HEK293T (cell line): ENCODE results near the gene FBXL2.

Experiments
- CTCF ChIA-PET: fragments of 350-600 bp; formaldehyde crosslinking; extraction: SDS; loops from one replicate; lab custom pipeline; 2021; ENCODE audit warnings: antibody characterized with exemption, inconsistent platforms; lab: Yijun Ruan, JAX
- POLR2A ChIA-PET: fragments of 350-600 bp; formaldehyde crosslinking; extraction: SDS; loops from one replicate; lab custom pipeline; 2020; ENCODE audit warnings: antibody characterized with exemption, inconsistent platforms; lab: Yijun Ruan, JAX
- DNase-seq: peaks from one replicate; pipeline ENCODE4 v3.0.0; 2012; ENCODE audit warnings: mixed read lengths; ENCODE audit errors: extremely low spot score
- ARNT ChIP-seq: fragments of 450-650 bp; IDR thresholded peaks from 2 replicates; pipeline ENCODE4 v1.6.1; 2017; ENCODE audit warnings: mild to moderate bottlenecking
- BHLHE40 ChIP-seq: fragments of 450-650 bp; IDR thresholded peaks from 2 replicates; pipeline ENCODE4 v1.6.1; 2016; ENCODE audit warnings: mild to moderate bottlenecking, moderate library complexity, borderline replicate concordance
- CTBP1 ChIP-seq: fragments of 450-650 bp; IDR thresholded peaks from 2 replicates; pipeline ENCODE4 v1.6.1; 2016; ENCODE audit warnings: borderline replicate concordance
- ELF4 ChIP-seq: fragments of 450-650 bp; IDR thresholded peaks from 2 replicates; pipeline ENCODE4 v1.6.1; 2017; ENCODE audit warnings: antibody characterized with exemption
- FOXA1 ChIP-seq: fragments of 450-650 bp; IDR thresholded peaks from 2 replicates; pipeline ENCODE4 v1.6.1; 2016; ENCODE audit warnings: mild to moderate bottlenecking
- FOXK2 ChIP-seq: fragments of 450-650 bp; IDR thresholded peaks from 2 replicates; pipeline ENCODE4 v1.6.1; 2016; ENCODE audit warnings: mild to moderate bottlenecking
- FOXM1 ChIP-seq: fragments of 450-650 bp; IDR thresholded peaks from 2 replicates; pipeline ENCODE4 v1.6.1; 2017; ENCODE audit warnings: mild to moderate bottlenecking, borderline replicate concordance
- HDGF ChIP-seq: fragments of 450-650 bp; IDR thresholded peaks from 2 replicates; pipeline ENCODE4 v1.6.1; 2017; ENCODE audit warnings: antibody characterized with exemption, borderline replicate concordance
- L3MBTL2 ChIP-seq: fragments of 450-650 bp; conservative IDR thresholded peaks from 2 replicates; pipeline ENCODE4 v1.6.1; 2016; ENCODE audit warnings: mild to moderate bottlenecking
- LEF1 ChIP-seq: fragments of 450-650 bp; IDR thresholded peaks from 2 replicates; pipeline ENCODE4 v1.6.1; 2017; ENCODE audit warnings: mild to moderate bottlenecking, borderline replicate concordance
- NFRKB ChIP-seq: fragments of 450-650 bp; IDR thresholded peaks from 2 replicates; pipeline ENCODE4 v1.6.1; 2016; ENCODE audit warnings: mild to moderate bottlenecking, moderate library complexity
- SP1 ChIP-seq: fragments of 450-650 bp; IDR thresholded peaks from 2 replicates; pipeline ENCODE4 v1.6.1; 2017
- SUZ12 ChIP-seq: fragments of 450-650 bp; IDR thresholded peaks from 2 replicates; pipeline ENCODE4 v1.6.1; 2016; ENCODE audit warnings: mild to moderate bottlenecking
- TARDBP ChIP-seq: fragments of 450-650 bp; IDR thresholded peaks from 2 replicates; pipeline ENCODE4 v1.6.1; 2016
- ZNF384 ChIP-seq: fragments of 450-650 bp; IDR thresholded peaks from 2 replicates; pipeline ENCODE4 v1.6.1; 2016
- TF ChIP-seq, protein P1 (sequence below): fragments of 450-650 bp; IDR thresholded peaks from 2 replicates; pipeline ENCODE4 v1.6.1; 2016

Gene FBXL2

DNA sequence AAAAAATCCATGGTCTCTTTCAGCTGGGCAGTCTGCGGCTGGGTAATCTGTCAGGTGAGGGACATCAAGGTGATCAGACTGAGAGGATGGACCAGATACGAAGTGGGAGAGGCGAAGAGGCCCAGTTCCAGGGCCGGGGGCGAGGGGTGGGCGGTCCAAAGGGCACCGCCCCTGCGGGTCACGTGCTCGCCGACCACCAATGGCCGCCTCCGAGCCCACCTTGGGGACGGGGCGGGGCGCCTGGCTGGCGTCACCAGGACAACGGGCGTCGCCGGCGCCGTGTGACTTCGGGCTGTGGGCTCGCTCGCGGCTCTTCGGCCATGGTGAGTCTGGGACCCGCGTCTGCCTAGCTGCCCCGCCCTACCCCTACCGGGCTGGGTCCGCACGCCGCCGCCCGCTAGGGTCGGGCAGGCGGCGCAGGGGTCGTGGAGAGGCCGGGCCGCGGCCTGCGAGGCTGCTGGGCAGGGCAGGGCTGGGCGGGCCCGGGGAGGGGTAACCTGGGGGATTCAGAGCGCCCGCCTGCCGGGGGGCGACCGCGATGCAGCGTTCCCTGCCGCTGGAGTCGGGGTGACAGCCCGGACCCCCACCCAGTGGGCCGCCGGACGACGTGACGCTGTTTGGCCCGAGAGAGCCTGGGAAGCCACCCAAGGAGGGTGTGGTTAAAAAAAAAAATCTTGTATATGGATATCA, at the start of gene FBXL2:
Gene FBXL2, plus strand, starts transcription at position 250 of the 690 bp plus-strand sequence. Its CDS starts 71 bp downstream, at position 321.
- CTCF ChIA-PET: interaction anchor here (0.7 kb wide), 2 partner anchors 95 to 207 kb away, joined by 3 to 9 read pairs; no protein-coding TSS in a partner anchor
- no peak for TF ChIP-seq LEF1
- no peak for TF ChIP-seq FOXK2
- no peak for TF ChIP-seq TARDBP
- no peak for TF ChIP-seq CTBP1
- TF ChIP-seq BHLHE40: no peak
- no peak for TF ChIP-seq FOXA1
- TF ChIP-seq NFRKB: no peak
- no peak for TF ChIP-seq ZNF384
- DNase-seq: peak; percentile 98
- POLR2A ChIA-PET: no interaction called here

DNA sequence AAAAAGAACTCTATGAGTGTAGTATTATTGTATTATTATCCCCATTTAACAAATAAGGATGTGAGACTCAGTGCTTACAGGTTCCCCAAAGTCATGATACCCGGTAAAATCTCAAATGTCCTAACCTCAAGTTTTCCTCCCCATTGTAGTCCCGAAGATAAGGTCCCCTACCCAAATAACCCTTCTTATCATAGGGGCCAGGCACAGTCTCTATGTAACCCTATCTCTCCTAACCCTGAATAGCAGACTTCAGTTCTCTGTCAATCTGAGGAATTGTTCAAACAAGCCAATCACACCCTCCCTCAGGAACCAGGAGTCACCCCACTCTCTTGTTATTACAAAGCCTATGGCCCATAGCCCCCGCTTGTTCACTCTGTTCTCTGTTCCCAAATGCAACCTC, 48.2 kb upstream of the FBXL2 start:
- ChIA-PET CTCF (no interaction called here), POLR2A (no interaction called here)
- TF ChIP-seq ELF4: no peak
- DNase-seq: no peak

GRCh38 chr3:33229947-33230346, 47.3 kb upstream of the FBXL2 start:
- TF ChIP-seq ARNT: no peak
- TF ChIP-seq FOXA1: no peak
- TF ChIP-seq ELF4: no peak
- no peak for TF ChIP-seq LEF1
- no peak for TF ChIP-seq SP1
- no peak for TF ChIP-seq FOXM1
- TF ChIP-seq ZNF384: no peak
- TF ChIP-seq, protein P1, sequence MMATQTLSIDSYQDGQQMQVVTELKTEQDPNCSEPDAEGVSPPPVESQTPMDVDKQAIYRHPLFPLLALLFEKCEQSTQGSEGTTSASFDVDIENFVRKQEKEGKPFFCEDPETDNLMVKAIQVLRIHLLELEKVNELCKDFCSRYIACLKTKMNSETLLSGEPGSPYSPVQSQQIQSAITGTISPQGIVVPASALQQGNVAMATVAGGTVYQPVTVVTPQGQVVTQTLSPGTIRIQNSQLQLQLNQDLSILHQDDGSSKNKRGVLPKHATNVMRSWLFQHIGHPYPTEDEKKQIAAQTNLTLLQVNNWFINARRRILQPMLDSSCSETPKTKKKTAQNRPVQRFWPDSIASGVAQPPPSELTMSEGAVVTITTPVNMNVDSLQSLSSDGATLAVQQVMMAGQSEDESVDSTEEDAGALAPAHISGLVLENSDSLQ: no peak
- no peak for TF ChIP-seq BHLHE40
- no peak for TF ChIP-seq NFRKB
- TF ChIP-seq CTBP1: no peak
- CTCF ChIA-PET: no interaction called here
- POLR2A ChIA-PET: no interaction called here
- no peak for DNase-seq

GRCh38 chr3:33231756-33232465, 45.3 kb upstream of the FBXL2 start:
- CTCF ChIA-PET: no interaction called here
- no peak for TF ChIP-seq NFRKB
- no peak for TF ChIP-seq SUZ12
- TF ChIP-seq FOXM1: no peak
- TF ChIP-seq BHLHE40: no peak
- no peak for TF ChIP-seq L3MBTL2
- TF ChIP-seq CTBP1: no peak
- no peak for TF ChIP-seq ZNF384
- TF ChIP-seq TARDBP: no peak
- POLR2A ChIA-PET: no interaction called here
- no peak for DNase-seq

DNA sequence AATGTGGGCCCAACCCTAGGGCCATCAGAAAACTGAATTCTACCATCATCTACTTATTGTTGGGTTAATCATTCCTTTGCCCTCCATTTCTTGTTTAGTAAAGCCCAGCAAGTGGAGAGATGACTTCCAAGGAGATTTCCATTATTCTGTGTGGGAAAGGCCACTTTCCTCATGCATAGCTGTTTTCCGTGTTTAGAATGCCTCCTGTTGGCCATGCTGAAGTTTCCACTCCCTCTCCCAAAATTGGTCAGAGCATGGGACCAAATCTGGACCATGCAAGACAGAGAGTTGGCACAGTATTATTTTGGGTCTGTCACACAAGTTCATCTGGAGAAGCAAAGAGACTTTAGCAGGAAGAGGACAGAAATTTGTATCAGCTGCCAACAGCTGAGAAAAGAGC, 43.4 kb upstream of the FBXL2 start:
- TF ChIP-seq, protein P1: no peak
- TF ChIP-seq HDGF (no peak), SP1 (no peak), FOXK2 (no peak)
- POLR2A ChIA-PET: interaction anchor here (1.2 kb wide), 1 partner anchor 16 kb away, joined by 3 read pairs; no protein-coding TSS in a partner anchor
- DNase-seq: no peak
- CTCF ChIA-PET: no interaction called here

DNA sequence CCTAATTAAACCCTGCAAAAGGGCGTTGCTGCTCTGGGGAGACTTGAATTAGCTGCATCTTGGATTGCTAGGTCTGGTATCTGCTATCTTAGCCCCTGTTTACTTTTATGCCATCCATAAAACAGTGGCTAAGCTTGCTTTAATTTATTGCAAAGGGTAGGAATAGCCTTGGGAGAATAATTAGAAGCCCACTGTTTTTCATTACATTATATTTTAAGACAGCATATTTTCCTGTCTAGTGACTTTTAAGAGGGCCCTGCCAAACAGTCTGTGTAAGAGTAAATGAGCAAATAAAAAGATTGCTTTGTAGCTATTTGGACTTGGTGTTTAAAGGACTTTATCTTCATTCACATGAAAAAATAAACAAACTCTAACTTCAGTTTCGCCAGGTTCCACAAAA, 41.2 kb upstream of the FBXL2 start:
- TF ChIP-seq LEF1: no peak
- TF ChIP-seq ARNT: no peak
- TF ChIP-seq, protein P1: peak; percentile 43; the same call in 1 of the 2 replicates
- TF ChIP-seq SP1: no peak
- POLR2A ChIA-PET: interaction anchor here (1.1 kb wide), 2 partner anchors 42 to 205 kb away, joined by 3 read pairs; no protein-coding TSS in a partner anchor
- DNase-seq: no peak
- CTCF ChIA-PET: interaction anchor here (0.5 kb wide), 1 partner anchor 108 kb away, joined by 4 read pairs; no protein-coding TSS in a partner anchor

- ChIA-PET CTCF (no interaction called here), POLR2A (no interaction called here)
- no peak for DNase-seq
- TF ChIP-seq L3MBTL2 (no peak), FOXK2 (no peak), FOXA1 (no peak), HDGF (no peak), ZNF384 (no peak), LEF1 (no peak), CTBP1 (no peak), ARNT (no peak)
Observed at GRCh38 chr3:33237439-33237838, 39.8 kb upstream of the FBXL2 start.
